ENCODE data around the gene WDFY2. TPM values are rescaled to one million over a fixed set of nuclear protein-coding genes. Genes with fewer than 3 reads are reported as not detected.
A peak's percentile ranks its signal among the peaks of the same experiment; 100 is the strongest.

WDFY2 gene
- total and polyA plus RNA-seq, 2 of the 13 experiments (the other 11 are each of a cell fraction or from before 2014, with no cell fraction given), result 22.6 to 27.0 TPM

DNA sequence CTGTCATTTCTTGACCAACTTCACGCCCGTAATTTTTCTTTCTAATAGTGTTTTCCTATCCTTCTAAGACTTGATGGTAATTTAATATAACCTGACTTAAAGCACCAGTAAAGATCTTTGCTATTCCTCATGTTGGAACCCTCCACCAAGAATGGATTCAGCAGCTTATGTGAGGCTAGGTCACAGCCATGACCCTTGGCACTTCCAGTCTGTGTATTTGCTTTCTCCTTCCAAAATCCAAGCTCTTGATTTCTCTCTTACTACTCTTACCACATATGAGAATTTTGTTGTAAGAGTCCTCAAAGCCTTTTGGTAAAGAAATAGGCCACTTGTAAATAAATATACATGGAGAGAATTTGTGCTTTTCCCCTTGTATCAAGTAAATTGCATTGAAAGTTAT, 158.3 kb downstream of the WDFY2 start:
- Histone ChIP-seq H3K4me2 (ENCODE audit: low read depth, low read length) (no peak overlapping the region), H3K27ac (ENCODE audit: extremely low read length, insufficient read depth, low read length) (no peak overlapping the region), H3K79me2 (ENCODE audit: insufficient read depth, low read length) (no peaks in the 10 kb centered on the region), H3K4me3 (replicated peaks in 1 of 3; ENCODE audit: insufficient read depth in 1 of 3, low read depth in 2 of 3, low read length in 3 of 3) (no peak overlapping the region), H3K4me1 (ENCODE audit: insufficient read depth, low read length) (peaks cover 33% of the 10 kb centered on the region), H3K9ac (ENCODE audit: insufficient read depth, low read depth, low read length) (no peak overlapping the region), H4K20me1 (ENCODE audit: insufficient read depth, low read length) (no peaks in the 10 kb centered on the region), H3K36me3 (replicated peaks in 1 of 2; ENCODE audit: control insufficient read depth in 1 of 2, insufficient read depth in 2 of 2, low read length in 2 of 2) (peaks cover 5 to 64% of the 10 kb centered on the region in 2 experiments; a peak in 3 of 5 replicates), H3K27me3 (ENCODE audit: control insufficient read depth in 1 of 2, insufficient read depth in 2 of 2, low read length in 2 of 2) (no peaks in the 10 kb centered on the region), H3K9me3 (ENCODE audit: low read length) (peaks cover 2% of the 10 kb centered on the region; the same call in 1 of the 2 replicates), H2AFZ (ENCODE audit: low read length) (no peak overlapping the region)
- no TSS peak for BruUV-seq (replicated peaks)
- TF ChIP-seq ZKSCAN5 (CRISPR knock-in tag; IDR thresholded peaks at IDR 0.05), result no peak
- peak; percentile 17; the same call in 1 of the 2 replicates for TF ChIP-seq NR2F6 (IDR thresholded peaks at IDR 0.05)
- no peak for TF ChIP-seq NR2F6 (CRISPR knock-in tag; IDR thresholded peaks at IDR 0.05)
- intact Hi-C loops (cut with micrococcal nuclease; ENCODE audit: unreplicated experiment) (no loop called here), in situ Hi-C loops (cut with HindIII; ENCODE audit: extremely low pct_ligation_motif_present, low pct_unique_long_range_greater_than_20kb) (no loop called here)
- ATAC-seq (no peak), DNase-seq (ENCODE audit: low spot score) (no peak), FAIRE-seq (no peak)
- POLR2A ChIA-PET, result interaction anchor here (0.9 to 2.5 kb wide), 2 partner anchors 22 to 290 kb away, joined by 4 to 10 read pairs; partner anchors contain the start of gene INTS6
- 93% methylated on average over 2 of the region's 2 CpGs for WGBS (ENCODE audit: low lambda C conversion rate)
- CTCF ChIA-PET (ENCODE audit: low intra/inter-chr PET ratio, low total read pairs), result no interaction called here

DNA sequence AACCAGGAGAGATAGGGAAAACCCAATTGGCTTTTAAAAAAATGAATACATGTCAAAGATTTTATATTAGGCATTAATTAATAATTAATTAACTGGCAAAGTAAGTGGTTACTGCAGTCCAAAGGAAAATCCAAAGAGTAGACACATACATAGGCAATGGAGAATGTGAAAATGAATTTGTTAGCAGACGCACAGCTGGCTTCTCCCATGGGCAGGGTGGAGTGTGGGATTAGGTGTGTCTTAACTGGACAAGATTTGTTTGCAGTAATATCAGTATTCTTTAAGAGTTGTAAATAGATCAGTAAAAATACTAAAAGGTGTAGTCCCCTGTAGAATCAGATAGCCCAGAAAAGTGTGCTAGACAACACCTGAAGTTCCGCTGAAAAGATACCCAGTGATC, 161.0 kb downstream of the WDFY2 start:
- H2AFZ ChIP-seq (ENCODE audit: low read length), result no peak overlapping the region
- 100% methylated on average over 2 of the region's 2 CpGs for WGBS (ENCODE audit: low lambda C conversion rate)
- peaks cover 0 to 52% of the 10 kb centered on the region in 2 experiments; a peak in 4 of 5 replicates for H3K36me3 ChIP-seq (replicated peaks in 1 of 2; ENCODE audit: control insufficient read depth in 1 of 2, insufficient read depth in 2 of 2, low read length in 2 of 2)
- H3K4me3 ChIP-seq (replicated peaks in 1 of 3; ENCODE audit: insufficient read depth in 1 of 3, low read depth in 2 of 3, low read length in 3 of 3), result no peak overlapping the region
- no peak for FAIRE-seq
- peaks cover 15% of the 10 kb centered on the region for H3K9me3 ChIP-seq (ENCODE audit: low read length)
- H4K20me1 ChIP-seq (ENCODE audit: insufficient read depth, low read length), result no peaks in the 10 kb centered on the region
- ChIA-PET POLR2A (interaction anchor here (1.5 kb wide), 1 partner anchor 292 kb away, joined by 6 read pairs; the partner anchor contains the start of gene INTS6), CTCF (ENCODE audit: low intra/inter-chr PET ratio, low total read pairs) (no interaction called here)
- no peak overlapping the region for H3K27ac ChIP-seq (ENCODE audit: extremely low read length, insufficient read depth, low read length)
- DNase-seq (ENCODE audit: low spot score), result no peak
- H3K27me3 ChIP-seq (ENCODE audit: control insufficient read depth in 1 of 2, insufficient read depth in 2 of 2, low read length in 2 of 2), result no peaks in the 10 kb centered on the region
- intact Hi-C loops (cut with micrococcal nuclease; ENCODE audit: unreplicated experiment) (no loop called here), in situ Hi-C loops (cut with HindIII; ENCODE audit: extremely low pct_ligation_motif_present, low pct_unique_long_range_greater_than_20kb) (no loop called here)
- H3K9ac ChIP-seq (ENCODE audit: insufficient read depth, low read depth, low read length), result no peak overlapping the region
- no TSS peak for BruUV-seq (replicated peaks)
- H3K4me2 ChIP-seq (ENCODE audit: low read depth, low read length), result no peak overlapping the region
- H3K4me1 ChIP-seq (ENCODE audit: insufficient read depth, low read length), result peaks cover 45% of the 10 kb centered on the region
- ATAC-seq, result no peak
- H3K79me2 ChIP-seq (ENCODE audit: insufficient read depth, low read length), result no peaks in the 10 kb centered on the region
- TF ChIP-seq MEF2D (CRISPR knock-in tag; IDR thresholded peaks at IDR 0.05) (no peak), NR2F6 (IDR thresholded peaks at IDR 0.05) (no peak), NR2F6 (CRISPR knock-in tag; IDR thresholded peaks at IDR 0.05) (no peak), CHD2 (IDR thresholded peaks at IDR 0.05; ENCODE audit: low read depth, low read length) (no peak), FOXA1 (IDR thresholded peaks at IDR 0.05) (no peak), FOXA1 (CRISPR knock-in tag; IDR thresholded peaks at IDR 0.05) (no peak), ETV6 (CRISPR knock-in tag; conservative IDR thresholded peaks at IDR 0.05) (no peak), ZNF260 (CRISPR knock-in tag; IDR thresholded peaks at IDR 0.05; ENCODE audit: borderline replicate concordance, low read depth) (no peak), ZNF143 (CRISPR knock-in tag; IDR thresholded peaks at IDR 0.05) (no peak)
- TF ChIP-seq, protein P1, sequence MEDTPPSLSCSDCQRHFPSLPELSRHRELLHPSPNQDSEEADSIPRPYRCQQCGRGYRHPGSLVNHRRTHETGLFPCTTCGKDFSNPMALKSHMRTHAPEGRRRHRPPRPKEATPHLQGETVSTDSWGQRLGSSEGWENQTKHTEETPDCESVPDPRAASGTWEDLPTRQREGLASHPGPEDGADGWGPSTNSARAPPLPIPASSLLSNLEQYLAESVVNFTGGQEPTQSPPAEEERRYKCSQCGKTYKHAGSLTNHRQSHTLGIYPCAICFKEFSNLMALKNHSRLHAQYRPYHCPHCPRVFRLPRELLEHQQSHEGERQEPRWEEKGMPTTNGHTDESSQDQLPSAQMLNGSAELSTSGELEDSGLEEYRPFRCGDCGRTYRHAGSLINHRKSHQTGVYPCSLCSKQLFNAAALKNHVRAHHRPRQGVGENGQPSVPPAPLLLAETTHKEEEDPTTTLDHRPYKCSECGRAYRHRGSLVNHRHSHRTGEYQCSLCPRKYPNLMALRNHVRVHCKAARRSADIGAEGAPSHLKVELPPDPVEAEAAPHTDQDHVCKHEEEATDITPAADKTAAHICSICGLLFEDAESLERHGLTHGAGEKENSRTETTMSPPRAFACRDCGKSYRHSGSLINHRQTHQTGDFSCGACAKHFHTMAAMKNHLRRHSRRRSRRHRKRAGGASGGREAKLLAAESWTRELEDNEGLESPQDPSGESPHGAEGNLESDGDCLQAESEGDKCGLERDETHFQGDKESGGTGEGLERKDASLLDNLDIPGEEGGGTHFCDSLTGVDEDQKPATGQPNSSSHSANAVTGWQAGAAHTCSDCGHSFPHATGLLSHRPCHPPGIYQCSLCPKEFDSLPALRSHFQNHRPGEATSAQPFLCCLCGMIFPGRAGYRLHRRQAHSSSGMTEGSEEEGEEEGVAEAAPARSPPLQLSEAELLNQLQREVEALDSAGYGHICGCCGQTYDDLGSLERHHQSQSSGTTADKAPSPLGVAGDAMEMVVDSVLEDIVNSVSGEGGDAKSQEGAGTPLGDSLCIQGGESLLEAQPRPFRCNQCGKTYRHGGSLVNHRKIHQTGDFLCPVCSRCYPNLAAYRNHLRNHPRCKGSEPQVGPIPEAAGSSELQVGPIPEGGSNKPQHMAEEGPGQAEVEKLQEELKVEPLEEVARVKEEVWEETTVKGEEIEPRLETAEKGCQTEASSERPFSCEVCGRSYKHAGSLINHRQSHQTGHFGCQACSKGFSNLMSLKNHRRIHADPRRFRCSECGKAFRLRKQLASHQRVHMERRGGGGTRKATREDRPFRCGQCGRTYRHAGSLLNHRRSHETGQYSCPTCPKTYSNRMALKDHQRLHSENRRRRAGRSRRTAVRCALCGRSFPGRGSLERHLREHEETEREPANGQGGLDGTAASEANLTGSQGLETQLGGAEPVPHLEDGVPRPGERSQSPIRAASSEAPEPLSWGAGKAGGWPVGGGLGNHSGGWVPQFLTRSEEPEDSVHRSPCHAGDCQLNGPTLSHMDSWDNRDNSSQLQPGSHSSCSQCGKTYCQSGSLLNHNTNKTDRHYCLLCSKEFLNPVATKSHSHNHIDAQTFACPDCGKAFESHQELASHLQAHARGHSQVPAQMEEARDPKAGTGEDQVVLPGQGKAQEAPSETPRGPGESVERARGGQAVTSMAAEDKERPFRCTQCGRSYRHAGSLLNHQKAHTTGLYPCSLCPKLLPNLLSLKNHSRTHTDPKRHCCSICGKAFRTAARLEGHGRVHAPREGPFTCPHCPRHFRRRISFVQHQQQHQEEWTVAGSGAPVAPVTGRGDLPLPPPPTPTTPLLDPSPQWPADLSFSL (CRISPR knock-in tag; IDR thresholded peaks at IDR 0.05), result no peak

All from HepG2 (cell line).